Testis (tissue), 3 donors: ENCODE data around the gene PRSS27. TPM values are rescaled to one million over a fixed set of nuclear protein-coding genes. Genes with fewer than 3 reads are reported as not detected.
A peak's percentile ranks its signal among the peaks of the same experiment; 100 is the strongest.
"Not testable (repeated sequence)": the region's sequence is repeated elsewhere in the genome, so short reads cannot be mapped to it uniquely, and the experiment has no call there.

ENCODE experiments used
- DNase-seq: peaks from one replicate; pipeline ENCODE4 v3.0.0-alpha.2; 2019
- H3K27ac ChIP-seq, 2 donors: fragments of 200-600 bp; sonication (generic); one replicate each; pipeline ENCODE4 v1.5.1; 2019
- H3K27me3 ChIP-seq: fragments of 200-600 bp; sonication (generic); one replicate; pipeline ENCODE4 v1.5.1; 2019
- H3K36me3 ChIP-seq: fragments of 200-600 bp; sonication (generic); one replicate; pipeline ENCODE4 v1.5.1; 2017; ENCODE audit warnings: low read depth; ENCODE audit errors: missing control alignments
- H3K4me1 ChIP-seq: fragments of 200-600 bp; sonication (generic); one replicate; pipeline ENCODE4 v1.5.1; 2019
- H3K4me3 ChIP-seq, 2 donors: fragments of 200-600 bp; sonication (generic); one replicate each; pipeline ENCODE4 v1.5.1; 2017 to 2019
- H3K9me3 ChIP-seq: fragments of 200-600 bp; sonication (generic); one replicate; pipeline ENCODE4 v1.5.1; 2017
- CTCF ChIP-seq, 3 experiments: fragments of 450-650 bp in 2 of 3; fragments of 200-600 bp in 1 of 3; sonication (generic) in 1 of 3; IDR thresholded peaks; one replicate each; pipeline ENCODE4 v1.5.1; 2016 to 2019; ENCODE audit warnings: antibody characterized with exemption in 3 of 3, mild to moderate bottlenecking in 2 of 3, moderate library complexity in 1 of 3
- POLR2A ChIP-seq: fragments of 450-650 bp; IDR thresholded peaks from one replicate; pipeline ENCODE4 v1.6.1; 2017; ENCODE audit warnings: antibody characterized with exemption, mild to moderate bottlenecking, moderate library complexity
- WGBS, 2 donors: methylation state at CpG; one replicate each; pipeline ENCODE4 v1.1.5; 2018; 5-methylcytosine and 5-hydroxymethylcytosine counted together
- intact Hi-C: fragments of 100-400 bp; cut with DNase I; formaldehyde crosslinking; loops from one replicate; pipeline ENCODE4 v1.15.1; 2023; ENCODE audit warnings: low total_unique reads
- polyA plus RNA-seq: library from polyadenylated mRNA; stranded (reverse); fragments of 350-450 nt; fragmentation: Illumina TruSeq; extraction: RNeasy Lipid Tissue Mini Kit (QIAGEN cat#74804); gene quantifications from one replicate; pipeline ENCODE4 v1.2.3, GENCODE V29; 2014; ENCODE audit warnings: low read depth, low replicate concordance; ENCODE audit not compliant: insufficient read depth
- total RNA-seq, 2 donors: library from RNA; depleted of rRNA; stranded (reverse); fragments of >200 nt; gene quantifications; one replicate each; pipeline ENCODE4 v1.2.3, GENCODE V29; 2016

Gene PRSS27
- total and polyA plus RNA-seq, 3 donors from 2014 or later, result 4.3 to 6.7 (median 6.4) TPM

GRCh38 chr16:2698103-2698870 is 21.7 kb downstream of the PRSS27 start:
- Histone ChIP-seq H3K9me3 (no peaks in the 10 kb centered on the region), H3K27me3 (no peaks in the 10 kb centered on the region), H3K36me3 (no peaks in the 10 kb centered on the region), H3K4me3 (no peak overlapping the region), H3K27ac (no peak overlapping the region), H3K4me1 (peaks cover under 1% of the 10 kb centered on the region)
- WGBS, 2 donors, result 90 to 93% methylated on average over 17 to 26 of the region's 28 CpGs
- no peak for TF ChIP-seq CTCF (IDR thresholded peaks at IDR 0.05)
- no peak for TF ChIP-seq POLR2A
- DNase-seq, result no peak
- intact Hi-C loops, result no loop called here

GRCh38 chr16:2697401-2697948 is 22.5 kb downstream of the PRSS27 start:
- WGBS, 2 donors, result 93% methylated on average over 8 to 17 of the region's 17 CpGs

GRCh38 chr16:2696601-2697250 is 23.3 kb downstream of the PRSS27 start:
- intact Hi-C loops, H3K36me3 ChIP-seq, H3K9me3 ChIP-seq, H3K27ac ChIP-seq, H3K27me3 ChIP-seq, DNase-seq, H3K4me3 ChIP-seq: not testable (repeated sequence)
- peaks cover 13% of the 10 kb centered on the region for H3K4me1 ChIP-seq
- 89 to 93% methylated on average over 17 to 27 of the region's 37 CpGs for WGBS, 2 donors

More at GRCh38 chr16:2697401-2697948, 22.5 kb downstream of the PRSS27 start:
- Histone ChIP-seq H3K4me3 (no peak overlapping the region), H3K36me3 (no peaks in the 10 kb centered on the region), H3K9me3 (no peaks in the 10 kb centered on the region), H3K4me1 (peaks cover 9% of the 10 kb centered on the region), H3K27ac (no peak overlapping the region), H3K27me3 (no peaks in the 10 kb centered on the region)
- TF ChIP-seq CTCF (IDR thresholded peaks at IDR 0.05), result no peak
- no peak for TF ChIP-seq POLR2A
- no peak for DNase-seq
- intact Hi-C loops, result no loop called here

GRCh38 chr16:2692948-2693651 is 26.9 kb downstream of the PRSS27 start:
- Histone ChIP-seq H3K9me3 (no peaks in the 10 kb centered on the region), H3K36me3 (no peaks in the 10 kb centered on the region), H3K4me3 (no peak overlapping the region), H3K4me1 (peaks cover 23% of the 10 kb centered on the region), H3K27ac (peak overlapping the region in 1 of 2 donors; percentile 24), H3K27me3 (no peaks in the 10 kb centered on the region)
- peak; percentile 53 for DNase-seq
- WGBS, 2 donors, result 60 to 80% methylated on average over 11 to 23 of the region's 24 CpGs
- TF ChIP-seq CTCF (IDR thresholded peaks at IDR 0.05) (no peak), POLR2A (no peak)
- intact Hi-C loops, result no loop called here
